Esophagus mucosa (tissue), 1 donor: ENCODE measurements around the gene APBA1. TPM values are rescaled to one million over a fixed set of nuclear protein-coding genes. Genes with fewer than 3 reads are reported as not detected.

Source experiments
- ATAC-seq: fragments of 200-7000 bp; cut with Tn5 transposase; one replicate; pipeline ENCODE4 v1.9.1; 2020
- total RNA-seq: library from RNA; stranded (reverse); gene quantifications from one replicate; pipeline ENCODE4 v1.2.4, GENCODE V29; 2023
- donor health status: DM: yes; HTN: yes; CAD: no.

APBA1 gene
- total RNA-seq, 1 donor from 2014 or later: 0.76 TPM

GRCh38 chr9:69393425-69393824, 278.7 kb downstream of the APBA1 start:
- no peak for ATAC-seq

- ATAC-seq: no peak
These were observed 279.3 kb downstream of the APBA1 start for GRCh38 chr9:69392826-69393225.

DNA sequence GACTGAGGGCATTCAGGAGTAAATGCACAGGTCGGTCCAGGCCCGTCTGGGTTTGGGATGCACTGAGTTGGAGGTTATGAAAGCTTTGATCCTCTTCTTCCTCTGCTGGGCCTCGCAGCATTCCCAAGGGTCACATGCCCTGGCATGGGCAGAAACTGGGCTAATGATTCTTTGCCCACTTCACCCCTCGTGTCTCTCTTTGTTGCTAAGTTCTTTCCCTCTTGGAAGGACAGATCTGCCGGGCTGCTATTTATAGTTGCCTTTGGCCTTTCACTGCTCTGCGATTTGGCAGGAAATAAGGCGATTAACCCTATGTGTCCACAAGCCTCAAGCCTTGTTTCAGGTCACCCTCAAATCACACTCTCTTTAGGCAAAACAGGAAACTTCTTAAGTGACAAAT, 280.2 kb downstream of the APBA1 start:
- no peak for ATAC-seq

DNA sequence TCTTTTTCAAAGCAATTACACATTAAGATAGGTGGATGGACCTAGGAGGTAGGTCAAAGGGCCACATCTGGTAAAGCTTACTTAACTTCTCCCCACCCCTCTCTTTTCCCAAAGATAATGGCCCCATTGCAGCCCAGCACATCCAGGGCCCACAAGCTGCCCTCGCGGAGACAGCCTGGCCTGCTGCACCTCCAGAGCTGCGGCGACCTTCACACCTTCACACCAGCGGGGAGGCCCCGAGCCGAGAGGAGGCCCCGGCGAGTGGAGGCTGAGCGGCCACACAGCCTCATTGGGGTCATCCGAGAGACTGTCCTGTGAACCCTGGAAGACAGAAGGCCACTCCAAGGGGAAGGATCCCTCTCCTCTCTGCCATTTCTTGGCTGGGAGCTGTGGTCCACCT, 280.7 kb downstream of the APBA1 start:
- ATAC-seq: no peak

DNA sequence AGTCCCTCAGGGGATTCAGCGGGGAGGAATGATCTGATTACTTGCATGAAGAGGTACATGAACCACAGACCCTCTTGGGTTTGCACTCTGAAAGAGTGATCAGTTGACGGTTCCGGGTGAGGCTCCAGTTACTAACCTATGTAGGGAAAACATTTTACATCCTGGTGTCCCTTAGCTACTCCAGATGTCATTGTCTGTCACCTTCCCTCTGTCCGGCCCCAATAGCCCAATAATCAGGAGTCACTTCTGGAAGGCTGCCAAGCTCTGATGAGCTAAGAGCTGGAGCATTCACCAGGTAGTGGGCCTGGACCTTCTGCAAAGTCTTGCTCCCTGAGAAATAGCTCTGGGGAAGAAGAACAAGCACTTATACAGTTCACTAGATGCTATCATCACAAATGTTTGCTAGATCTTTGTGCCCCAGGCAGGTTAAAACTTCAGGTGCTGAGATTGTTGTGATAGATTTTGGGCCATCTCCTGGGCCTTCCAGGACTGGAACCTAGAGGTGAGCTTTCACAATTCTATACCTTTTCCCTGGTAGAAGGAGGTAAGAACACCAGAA, 282.7 kb downstream of the APBA1 start:
- no peak for ATAC-seq

GRCh38 chr9:69388596-69388995, 283.6 kb downstream of the APBA1 start:
- no peak for ATAC-seq

- ATAC-seq: no peak
These were observed 285.5 kb downstream of the APBA1 start for GRCh38 chr9:69386651-69387050.

GRCh38 chr9:69385581-69386033, 286.6 kb downstream of the APBA1 start:
- ATAC-seq: no peak

DNA sequence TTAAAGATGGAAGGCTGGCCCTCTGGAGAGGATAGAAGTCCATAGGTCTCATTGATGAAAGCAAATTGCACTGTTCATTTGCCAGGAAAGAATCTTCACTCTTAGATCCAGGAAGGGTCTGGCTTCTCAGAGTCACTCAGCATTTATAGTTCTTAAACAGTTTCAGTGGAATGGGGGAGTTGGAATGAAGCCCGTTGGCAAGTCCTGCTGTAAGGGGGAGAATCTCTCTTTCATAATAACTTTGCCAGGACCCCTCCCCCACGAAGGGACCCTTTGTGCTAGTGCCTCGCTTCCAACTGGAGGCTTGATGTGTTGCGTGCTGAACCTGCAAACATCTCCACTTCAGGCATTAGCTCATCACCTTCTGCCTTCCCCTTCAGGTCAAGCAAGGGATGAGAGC, 290.0 kb downstream of the APBA1 start:
- no peak for ATAC-seq

DNA sequence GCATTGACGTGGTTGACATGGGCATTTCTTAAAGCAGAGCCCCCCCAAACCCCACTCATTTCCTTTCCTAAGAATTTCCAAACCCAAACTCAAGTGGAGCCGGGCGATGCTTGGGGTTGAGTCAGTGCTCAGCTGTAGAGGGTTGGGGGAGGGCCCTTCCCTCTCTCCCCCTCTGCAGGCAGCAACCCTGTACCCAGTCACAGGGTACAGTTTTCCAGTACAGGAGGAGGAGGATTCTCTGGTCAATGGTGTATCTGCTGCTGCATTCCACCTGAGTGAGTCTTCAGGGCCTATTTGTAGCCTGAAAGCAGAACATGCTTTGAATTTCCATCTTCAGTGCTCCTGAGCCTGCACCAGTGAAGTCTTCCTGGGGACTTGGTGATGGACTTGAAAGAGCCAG, 291.4 kb downstream of the APBA1 start:
- no peak for ATAC-seq

DNA sequence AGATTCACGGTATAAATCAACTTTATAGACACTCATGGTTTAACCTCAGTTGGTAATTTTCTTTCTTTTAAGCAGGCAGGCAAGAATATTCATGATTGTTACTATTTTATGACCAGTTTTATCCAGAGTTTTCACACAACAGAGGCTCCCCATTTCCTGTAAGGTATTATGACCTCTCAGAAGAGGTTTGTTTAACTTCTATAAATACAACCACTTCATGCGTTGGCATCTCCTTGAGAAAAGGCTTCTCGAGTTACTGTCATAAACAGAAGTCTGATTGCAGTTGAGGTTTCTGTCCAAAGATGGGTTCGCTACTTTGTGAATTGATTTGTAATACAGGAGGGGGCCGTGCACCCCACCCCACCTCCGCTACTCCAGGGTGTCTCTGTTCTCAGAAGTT, 291.9 kb downstream of the APBA1 start:
- no peak for ATAC-seq

DNA sequence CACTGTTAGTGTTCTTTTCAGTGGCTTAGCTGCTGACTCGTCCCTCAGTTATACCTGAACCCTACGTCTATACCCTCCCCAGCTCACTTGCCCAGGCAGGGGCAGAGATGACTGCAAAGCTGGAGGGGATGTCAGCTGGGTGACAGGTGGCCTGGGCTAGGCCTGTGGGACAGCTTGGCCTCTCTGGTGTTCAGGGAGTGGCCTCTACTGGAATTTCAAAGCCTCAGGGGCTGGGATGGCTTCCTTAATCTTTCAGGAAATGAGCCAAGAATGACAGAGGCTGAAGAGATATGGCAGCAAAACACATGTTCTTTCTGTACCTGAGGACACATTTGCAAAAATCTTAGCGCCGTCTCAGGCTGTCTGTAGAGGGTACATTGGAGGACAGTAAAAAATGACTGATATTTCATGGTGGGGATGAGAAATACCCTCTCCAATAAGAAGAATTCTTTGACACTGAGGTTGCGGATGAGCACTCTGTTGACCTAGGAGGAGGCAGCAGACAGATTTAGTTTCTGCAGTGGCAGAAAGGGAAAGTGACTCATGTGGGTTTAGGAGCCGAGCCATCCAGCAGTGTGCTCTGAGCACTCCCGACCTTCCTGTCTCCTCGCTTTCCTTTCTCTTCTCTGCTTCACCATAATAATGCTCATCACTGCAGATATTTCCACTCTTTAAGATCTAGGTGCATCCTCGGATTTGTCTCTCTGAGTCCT, 292.7 kb downstream of the APBA1 start:
- ATAC-seq: peak; percentile 76

- ATAC-seq: no peak
These were observed 294.2 kb downstream of the APBA1 start for GRCh38 chr9:69377981-69378380.

Other genes starting within 250 kb of the APBA1 start
- gene PTAR1, start 87.6 kb upstream of the APBA1 start, total RNA-seq: 19.8 TPM
- gene CFAP95, start 148.4 kb upstream of the APBA1 start, total RNA-seq: not detected